Endothelial cell of umbilical vein (primary cell): Measurements from ENCODE around the gene RASAL2.

Experiments
- EZH2 ChIP-seq: IDR thresholded peaks from 2 replicates; pipeline ENCODE4 v1.6.1; 2012; ENCODE audit warnings: borderline replicate concordance, low read depth, mild to moderate bottlenecking, moderate library complexity, low read length, inconsistent platforms; ENCODE audit not compliant: severe bottlenecking
- FOS ChIP-seq: IDR thresholded peaks from 2 replicates; pipeline ENCODE4 v1.6.1; 2011; ENCODE audit warnings: mild to moderate bottlenecking, low read length, moderate library complexity, borderline replicate concordance; ENCODE audit not compliant: insufficient read depth
- GATA2 ChIP-seq: IDR thresholded peaks from 2 replicates; pipeline ENCODE4 v1.7.0; 2011; ENCODE audit warnings: low read depth, mild to moderate bottlenecking, moderate library complexity, mixed read lengths, low read length; ENCODE audit not compliant: insufficient read length, insufficient read depth
- JUN ChIP-seq: IDR thresholded peaks from 2 replicates; pipeline ENCODE4 v1.6.1; 2011; ENCODE audit warnings: borderline replicate concordance, low read depth; ENCODE audit not compliant: insufficient read length, insufficient read depth
- MYC ChIP-seq: IDR thresholded peaks from one replicate; pipeline ENCODE4 v1.6.1; 2011; ENCODE audit warnings: mild to moderate bottlenecking, low read depth, low read length
- POLR2A ChIP-seq: IDR thresholded peaks from 2 replicates; pipeline ENCODE4 v1.6.1; 2012; ENCODE audit warnings: low read depth, mild to moderate bottlenecking, control low read depth, low read length
- POLR2AphosphoS5 ChIP-seq: IDR thresholded peaks from 2 replicates; pipeline ENCODE4 v1.6.1; 2012; ENCODE audit warnings: low read depth, mild to moderate bottlenecking, control low read depth, low read length, moderate library complexity; ENCODE audit not compliant: insufficient read depth
- TF ChIP-seq, protein P1 (sequence below), 2 donors: IDR thresholded peaks; 1 replicate in 1 of 2; 2 replicates in 1 of 2; pipeline ENCODE4 v1.5.1; 2011; ENCODE audit warnings: low read length in 2 of 2, mild to moderate bottlenecking in 2 of 2, moderate library complexity in 2 of 2, control low read depth in 1 of 2, inconsistent platforms in 1 of 2, low read depth in 1 of 2; ENCODE audit not compliant: insufficient read depth in 1 of 2; ENCODE audit errors: extremely low read depth in 1 of 2
- TF ChIP-seq, protein P2 (sequence below): IDR thresholded peaks from 2 replicates; pipeline ENCODE4 v1.6.1; 2011; ENCODE audit not compliant: insufficient read depth, insufficient read length

DNA sequence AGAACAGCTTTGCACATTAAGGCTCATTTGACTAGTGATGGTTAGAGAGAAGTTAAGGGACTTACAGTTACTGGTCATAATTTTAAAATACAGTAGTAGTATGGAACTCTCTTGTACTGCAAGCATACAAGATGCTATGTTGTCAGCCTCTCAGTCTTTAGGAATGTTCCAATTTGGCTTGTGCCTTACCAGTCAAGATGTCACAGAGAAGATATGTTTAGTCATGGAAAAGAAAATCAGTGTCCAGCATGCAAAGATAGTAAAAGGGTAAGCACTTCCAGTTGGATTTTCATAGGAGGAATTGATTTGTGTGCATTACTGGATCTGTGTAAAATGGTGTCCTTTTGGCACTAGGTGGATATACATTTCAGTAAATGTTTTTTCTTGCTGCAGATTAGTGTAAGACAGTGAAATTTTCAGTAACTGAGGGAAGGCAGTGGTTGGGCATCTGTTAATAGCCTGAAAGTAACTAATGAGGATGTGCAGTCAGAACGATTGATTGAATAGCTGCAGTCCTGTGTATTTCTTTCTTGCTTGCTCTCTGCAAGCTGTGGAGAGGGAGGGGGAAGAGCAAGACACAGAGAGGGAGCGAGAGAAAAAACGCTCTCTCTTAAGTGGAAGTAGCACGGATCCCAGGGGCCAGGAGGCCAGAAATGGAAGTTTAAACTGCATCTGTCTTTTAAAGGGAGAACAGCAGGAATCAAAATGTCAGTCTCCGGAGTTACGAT lies 294.7 kb downstream of the RASAL2 start:
- no peak for TF ChIP-seq POLR2AphosphoS5
- no peak for TF ChIP-seq EZH2
- TF ChIP-seq, protein P1, sequence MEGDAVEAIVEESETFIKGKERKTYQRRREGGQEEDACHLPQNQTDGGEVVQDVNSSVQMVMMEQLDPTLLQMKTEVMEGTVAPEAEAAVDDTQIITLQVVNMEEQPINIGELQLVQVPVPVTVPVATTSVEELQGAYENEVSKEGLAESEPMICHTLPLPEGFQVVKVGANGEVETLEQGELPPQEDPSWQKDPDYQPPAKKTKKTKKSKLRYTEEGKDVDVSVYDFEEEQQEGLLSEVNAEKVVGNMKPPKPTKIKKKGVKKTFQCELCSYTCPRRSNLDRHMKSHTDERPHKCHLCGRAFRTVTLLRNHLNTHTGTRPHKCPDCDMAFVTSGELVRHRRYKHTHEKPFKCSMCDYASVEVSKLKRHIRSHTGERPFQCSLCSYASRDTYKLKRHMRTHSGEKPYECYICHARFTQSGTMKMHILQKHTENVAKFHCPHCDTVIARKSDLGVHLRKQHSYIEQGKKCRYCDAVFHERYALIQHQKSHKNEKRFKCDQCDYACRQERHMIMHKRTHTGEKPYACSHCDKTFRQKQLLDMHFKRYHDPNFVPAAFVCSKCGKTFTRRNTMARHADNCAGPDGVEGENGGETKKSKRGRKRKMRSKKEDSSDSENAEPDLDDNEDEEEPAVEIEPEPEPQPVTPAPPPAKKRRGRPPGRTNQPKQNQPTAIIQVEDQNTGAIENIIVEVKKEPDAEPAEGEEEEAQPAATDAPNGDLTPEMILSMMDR (IDR thresholded peaks at IDR 0.05; ENCODE audit: extremely low read depth in 1 of 2, insufficient read depth in 1 of 2, low read depth in 1 of 2, low read length in 2 of 2), result no peak
- no peak for TF ChIP-seq POLR2A
- TF ChIP-seq, protein P2, sequence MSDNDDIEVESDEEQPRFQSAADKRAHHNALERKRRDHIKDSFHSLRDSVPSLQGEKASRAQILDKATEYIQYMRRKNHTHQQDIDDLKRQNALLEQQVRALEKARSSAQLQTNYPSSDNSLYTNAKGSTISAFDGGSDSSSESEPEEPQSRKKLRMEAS, result no peak
- no peak for TF ChIP-seq MYC
- TF ChIP-seq JUN, result no peak
- TF ChIP-seq FOS, result no peak
- no peak for TF ChIP-seq GATA2
